ENCODE data around the gene PLCB1.
"Not testable (repeated sequence)": the region's sequence is repeated elsewhere in the genome, so short reads cannot be mapped to it uniquely, and the experiment has no call there.

PLCB1 gene

DNA sequence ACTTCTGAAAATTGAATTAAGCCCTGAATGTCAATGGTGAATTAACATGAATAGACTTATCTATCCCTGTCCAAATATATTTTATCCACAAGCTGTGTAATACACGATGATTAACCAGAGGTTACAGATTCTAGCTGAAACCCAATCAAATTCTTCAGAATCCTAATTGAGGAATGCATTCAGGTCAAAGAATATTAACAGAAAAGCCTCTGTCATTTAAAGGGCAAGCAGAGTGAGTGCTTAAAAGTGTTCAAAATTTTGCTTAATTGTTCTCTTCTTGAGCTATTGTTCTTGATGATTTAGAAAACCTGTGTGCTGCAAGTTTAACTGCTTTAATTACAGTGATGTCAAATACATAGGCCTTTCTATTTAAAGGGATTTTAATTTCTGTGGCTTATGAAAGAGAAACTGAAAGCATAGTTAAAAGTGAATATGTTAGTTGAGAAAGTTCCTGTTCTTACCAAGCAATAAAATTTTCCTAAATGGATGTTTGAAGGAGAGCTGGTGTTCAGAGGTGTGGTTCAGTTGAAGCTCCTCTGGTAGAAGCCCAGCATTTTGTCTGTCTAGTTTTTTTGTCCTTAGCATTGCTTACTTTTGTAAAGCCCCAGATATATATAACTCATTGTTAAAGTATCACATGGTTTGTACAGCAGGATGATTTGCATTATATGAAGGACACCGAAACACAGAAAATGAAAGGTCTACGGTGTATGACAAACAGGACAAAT is 470.5 kb downstream of the PLCB1 start:
- no peak for DNase-seq (ENCODE audit: low read depth, low spot score)

DNA sequence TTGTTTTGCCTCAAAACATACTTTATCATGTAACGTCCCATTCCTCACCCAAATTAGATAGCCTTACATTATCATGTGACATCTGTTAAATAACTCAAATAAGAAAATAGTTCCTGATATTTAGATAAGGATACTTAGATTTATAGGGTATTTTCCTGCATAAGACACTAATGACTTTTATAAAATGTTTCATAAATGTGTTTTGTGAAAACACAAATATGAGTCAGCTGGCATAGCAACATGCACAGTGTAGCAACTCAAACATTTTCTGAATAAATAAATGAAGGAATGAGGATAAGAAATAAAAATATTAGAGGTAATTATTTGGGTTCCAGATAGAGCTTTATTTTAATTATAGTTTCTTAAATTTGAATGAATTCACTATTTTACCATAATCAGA is 476.4 kb downstream of the PLCB1 start:
- no peak for DNase-seq (ENCODE audit: low read depth, low spot score)

DNA sequence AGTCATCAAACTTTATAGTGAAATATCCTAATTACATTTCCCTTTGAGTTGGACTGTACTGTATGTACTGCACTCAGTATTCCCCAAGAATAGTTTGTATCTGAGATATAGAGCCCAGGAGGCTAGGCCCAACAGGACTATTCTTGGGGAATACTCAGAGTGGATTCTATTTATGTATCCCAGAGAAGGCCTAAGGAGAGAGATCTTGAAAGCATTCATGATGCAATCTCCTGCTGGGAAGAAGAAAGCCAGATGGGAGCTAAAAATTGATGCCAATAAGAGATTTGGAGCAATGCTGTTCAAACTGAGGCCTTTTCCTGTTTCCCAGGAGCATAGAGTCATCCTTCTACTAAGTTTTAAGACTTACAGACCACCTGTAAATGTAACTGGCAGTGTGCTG is 484.7 kb downstream of the PLCB1 start:
- DNase-seq (ENCODE audit: low read depth, low spot score) = no peak

GRCh38 chr20:8621001-8621400 is 488.9 kb downstream of the PLCB1 start:
- no peak for DNase-seq (ENCODE audit: low read depth, low spot score)

GRCh38 chr20:8624046-8624445 is 492.0 kb downstream of the PLCB1 start:
- DNase-seq (ENCODE audit: low read depth, low spot score) = no peak

- no peak for DNase-seq (ENCODE audit: low read depth, low spot score)
Observed at GRCh38 chr20:8624616-8625015, 492.6 kb downstream of the PLCB1 start.

DNA sequence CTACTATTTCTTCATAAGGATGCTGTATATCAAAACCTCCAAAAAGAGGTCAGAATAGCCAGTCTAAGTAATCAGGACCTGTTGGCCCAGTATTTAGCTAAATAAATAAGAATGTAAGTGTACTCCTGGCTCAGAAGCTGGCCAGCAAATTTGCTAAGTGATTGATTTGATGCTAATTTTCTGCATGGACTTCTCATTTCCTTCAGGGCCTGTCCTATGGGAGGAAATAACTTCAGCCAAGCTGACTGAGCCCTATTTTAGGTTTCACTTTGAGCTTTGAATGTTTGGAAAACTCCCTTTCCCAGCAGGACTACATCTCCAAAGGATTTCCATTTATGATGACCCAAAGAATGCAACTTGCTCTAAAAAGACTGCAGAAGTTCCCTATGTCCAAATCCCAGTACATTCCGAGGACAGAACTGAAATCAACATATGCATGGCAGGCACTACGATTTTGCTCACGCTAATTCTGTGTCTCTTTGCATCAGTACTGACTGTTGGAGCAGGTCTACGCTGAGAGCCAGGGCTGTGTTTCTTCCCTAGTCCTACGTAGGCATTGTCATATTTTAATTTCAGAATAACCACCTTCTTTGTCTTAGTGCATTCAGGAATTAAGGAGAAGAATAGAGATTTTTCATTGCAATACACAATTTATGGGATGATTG is 495.4 kb downstream of the PLCB1 start:
- no peak for DNase-seq (ENCODE audit: low read depth, low spot score)

DNA sequence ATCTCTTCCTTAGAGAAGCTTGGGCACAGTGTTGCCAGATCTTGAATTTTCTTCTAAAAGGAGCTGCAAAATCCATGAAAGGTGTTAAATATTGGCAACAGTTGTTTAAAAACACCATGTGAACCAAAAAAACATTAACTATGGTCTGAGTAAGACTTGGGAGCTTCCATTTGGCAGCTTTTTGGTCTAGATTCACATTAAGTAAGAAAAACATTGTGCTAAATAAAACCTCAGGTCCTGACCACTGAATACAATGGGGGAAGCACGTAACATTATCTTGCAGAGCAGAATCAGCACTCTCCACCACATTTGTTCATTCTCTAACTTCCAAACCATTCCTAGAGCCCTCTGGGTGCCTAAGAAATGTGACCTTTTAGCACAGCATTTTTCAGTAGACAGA is 499.2 kb downstream of the PLCB1 start:
- DNase-seq (ENCODE audit: low read depth, low spot score) = no peak

DNA sequence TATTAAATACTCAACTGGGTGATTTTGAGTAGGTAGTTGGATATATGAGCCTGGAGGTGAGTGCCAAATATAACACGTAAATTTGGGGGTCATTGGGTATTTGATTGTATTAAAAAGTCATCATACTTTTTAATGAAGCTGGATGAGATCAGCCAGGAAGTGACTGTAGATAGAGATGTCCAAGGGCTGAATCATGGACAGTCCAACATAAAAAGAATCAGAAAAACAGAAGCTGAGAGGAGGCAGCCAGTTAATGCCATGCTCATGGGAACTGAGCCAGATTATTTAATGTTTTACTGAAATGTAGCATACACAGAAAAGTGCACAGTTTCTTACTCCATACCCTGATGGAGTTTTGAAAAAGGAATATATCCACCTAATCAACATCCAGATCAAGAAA is 501.3 kb downstream of the PLCB1 start:
- DNase-seq (ENCODE audit: low read depth, low spot score) = no peak

DNA sequence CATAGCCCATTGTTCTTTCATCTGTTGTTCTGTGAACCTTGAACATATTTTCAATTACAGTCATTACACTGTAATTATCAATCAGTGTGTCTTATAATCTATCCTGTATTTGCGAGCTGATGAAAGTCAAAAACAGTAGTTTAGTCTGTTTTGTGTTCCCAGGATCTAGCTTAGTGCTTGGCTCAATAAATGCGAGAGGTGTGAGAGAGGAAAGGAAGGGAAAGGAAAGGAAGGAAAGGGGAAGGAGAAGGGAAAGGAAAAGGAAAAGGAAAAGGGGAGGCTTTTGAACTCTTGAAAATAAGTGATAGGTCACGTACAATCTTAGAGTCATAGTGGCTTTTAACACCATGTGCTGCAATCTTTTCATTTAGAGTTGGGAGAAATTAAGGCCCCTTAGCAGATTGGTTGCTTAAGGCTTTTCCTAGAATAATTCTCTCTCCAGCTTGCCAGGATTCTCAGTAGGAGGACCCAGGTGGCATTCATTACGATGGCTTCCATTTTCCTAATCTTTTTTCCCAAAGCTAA is 503.0 kb downstream of the PLCB1 start:
- no peak for DNase-seq (ENCODE audit: low read depth, low spot score)

DNA sequence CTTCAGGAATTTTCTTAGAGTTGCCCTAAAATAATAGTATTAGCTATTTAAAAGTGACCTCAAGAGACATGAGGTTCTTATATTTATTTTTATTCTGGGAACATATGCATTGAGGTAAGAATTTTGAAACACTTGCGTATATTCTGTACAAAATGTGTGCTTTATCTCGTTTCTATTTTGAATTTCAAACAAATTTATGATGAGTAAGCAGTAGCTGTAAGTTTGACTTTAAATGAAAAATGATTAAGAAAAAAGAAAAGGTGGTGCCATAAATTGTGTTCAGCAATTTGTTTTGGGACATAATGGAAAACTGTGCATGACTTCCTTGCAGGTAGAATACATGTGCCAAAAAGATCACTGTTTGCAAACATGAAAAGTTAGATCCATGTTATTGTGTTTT is 503.8 kb downstream of the PLCB1 start:
- DNase-seq (ENCODE audit: low read depth, low spot score) = no peak

GRCh38 chr20:8639112-8639778 is 507.2 kb downstream of the PLCB1 start:
- no peak for DNase-seq (ENCODE audit: low read depth, low spot score)

GRCh38 chr20:8640461-8640860 is 508.4 kb downstream of the PLCB1 start:
- no peak for DNase-seq (ENCODE audit: low read depth, low spot score)

DNA sequence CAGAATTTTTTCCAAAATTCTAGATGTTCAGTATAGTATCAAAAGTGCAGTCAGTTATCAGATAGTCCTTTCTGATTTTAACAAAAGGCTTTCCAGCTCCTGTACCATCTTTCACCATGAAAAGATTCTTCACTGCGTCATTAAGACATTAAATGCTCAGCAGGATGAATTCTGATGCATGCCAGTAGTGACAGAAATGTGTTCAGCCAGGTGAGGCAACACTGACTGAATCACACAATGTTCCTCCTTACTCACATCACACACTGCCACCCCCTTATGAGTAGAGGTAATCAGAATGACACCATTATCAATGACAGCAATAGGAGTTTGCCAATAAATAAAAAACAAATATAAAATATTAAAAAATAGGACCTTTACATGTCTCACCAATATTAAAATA is 510.2 kb downstream of the PLCB1 start:
- DNase-seq (ENCODE audit: low read depth, low spot score) = no peak

- DNase-seq (ENCODE audit: low read depth, low spot score) = not testable (repeated sequence)
Observed at GRCh38 chr20:8644468-8644867, 512.4 kb downstream of the PLCB1 start.

DNA sequence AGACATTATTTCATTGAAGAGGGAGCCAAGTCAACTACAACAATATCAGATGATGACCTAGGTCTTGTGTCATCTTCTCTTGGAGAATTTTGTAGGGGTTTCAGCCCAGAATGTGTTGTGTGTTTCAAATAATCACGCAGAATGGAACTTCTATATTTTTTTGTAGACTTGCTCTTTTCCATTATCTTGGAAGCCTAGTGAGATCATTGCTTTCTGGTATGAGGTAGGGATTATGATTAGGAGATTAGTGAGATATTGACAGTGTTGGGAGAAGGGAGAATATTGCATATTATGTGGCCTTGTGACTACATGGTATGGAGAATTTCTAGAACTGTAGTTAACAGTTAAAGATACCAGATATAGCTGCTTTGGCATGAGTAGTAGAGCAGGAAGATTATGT is 513.3 kb downstream of the PLCB1 start:
- DNase-seq (ENCODE audit: low read depth, low spot score) = no peak

- no peak for DNase-seq (ENCODE audit: low read depth, low spot score)
Observed at GRCh38 chr20:8646033-8646441, 514.0 kb downstream of the PLCB1 start.

DNA sequence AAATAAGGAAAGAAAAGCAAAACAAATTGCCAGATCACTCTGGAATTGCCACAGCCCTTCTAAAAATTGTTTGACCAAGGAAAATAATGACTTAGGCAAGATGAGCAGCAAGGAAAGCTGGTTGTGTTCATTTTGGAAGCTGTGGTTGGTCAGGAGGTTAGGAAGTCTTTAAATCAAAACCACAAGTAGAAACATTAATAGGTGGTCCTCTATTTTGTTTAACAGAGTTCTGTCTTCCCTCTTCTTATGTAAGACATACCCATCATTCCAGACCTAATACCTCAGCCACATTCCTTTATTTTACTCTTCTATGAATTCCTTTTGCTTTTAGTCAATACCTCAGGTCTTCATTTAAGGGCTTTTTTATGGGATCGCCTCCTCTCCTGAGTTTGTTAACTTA is 514.6 kb downstream of the PLCB1 start:
- DNase-seq (ENCODE audit: low read depth, low spot score) = no peak

DNA sequence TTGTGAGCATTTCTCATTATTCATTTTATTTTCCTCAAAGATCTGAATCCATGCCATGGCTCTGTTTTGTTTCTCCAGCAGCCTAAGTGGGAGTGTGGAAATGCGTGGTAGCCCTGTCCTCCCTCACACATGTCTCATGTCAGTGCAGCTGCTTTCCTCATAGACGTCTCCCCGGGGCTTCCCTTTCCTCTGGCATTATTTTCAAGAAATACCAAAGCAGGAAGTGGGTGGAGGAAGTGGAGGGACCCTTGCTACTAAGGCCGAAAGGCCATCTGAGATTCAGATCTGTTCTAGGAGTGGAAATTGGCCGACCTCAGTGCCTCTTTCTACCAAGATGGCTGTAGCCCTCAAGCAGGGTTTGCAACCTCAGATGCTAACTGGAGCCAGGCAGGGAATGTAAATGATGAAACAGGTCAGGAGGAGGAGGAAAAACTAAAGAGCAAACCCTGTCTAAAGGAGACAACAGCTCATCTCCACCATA is 515.9 kb downstream of the PLCB1 start:
- DNase-seq (ENCODE audit: low read depth, low spot score) = no peak

DNA sequence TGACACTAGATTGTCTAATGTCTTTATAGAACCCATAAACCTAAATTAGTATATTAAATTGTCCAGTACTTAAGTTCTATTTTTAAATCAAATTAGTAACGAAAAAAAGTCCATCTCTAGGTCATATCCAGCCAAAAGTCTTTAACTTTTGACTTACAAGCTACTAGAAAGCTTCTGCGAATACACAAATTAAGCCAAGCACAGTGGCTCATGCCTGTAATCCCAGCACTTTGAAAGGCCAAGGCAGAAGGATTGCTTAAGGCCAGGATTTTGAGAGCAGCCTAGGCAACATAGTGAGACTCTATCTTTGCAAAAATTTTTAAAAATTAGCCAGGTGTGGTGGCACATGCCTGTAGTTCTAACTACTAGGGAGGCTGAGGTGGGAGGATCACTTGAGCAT is 516.4 kb downstream of the PLCB1 start:
- no peak for DNase-seq (ENCODE audit: low read depth, low spot score)

- DNase-seq (ENCODE audit: low read depth, low spot score) = no peak
Observed at GRCh38 chr20:8652396-8652795, 520.3 kb downstream of the PLCB1 start.

- no peak for DNase-seq (ENCODE audit: low read depth, low spot score)
Observed at GRCh38 chr20:8654486-8654885, 522.4 kb downstream of the PLCB1 start.

GRCh38 chr20:8656335-8656734 is 524.3 kb downstream of the PLCB1 start:
- DNase-seq (ENCODE audit: low read depth, low spot score) = no peak

All from brain pericyte (primary cell).